Liver (tissue), 9 donors: ENCODE results near the gene CAV1. TPM values are rescaled to one million over a fixed set of nuclear protein-coding genes. Genes with fewer than 3 reads are reported as not detected.

ENCODE experiments used
- DNase-seq: peaks from one replicate; pipeline ENCODE4 v3.0.0-alpha.2; 2017; ENCODE audit warnings: low spot score
- H3K27ac ChIP-seq, 2 donors: one replicate each; pipeline ENCODE4 v1.7.0; 2013; ENCODE audit warnings: inconsistent platforms in 2 of 2, low read length in 2 of 2, control low read depth in 1 of 2, low read depth in 1 of 2, mild to moderate bottlenecking in 1 of 2
- H3K27me3 ChIP-seq, 4 donors: one replicate each; pipeline versions ENCODE4 v1.6.1 to v1.7.0; 2013; ENCODE audit warnings: low read length in 3 of 4, inconsistent platforms in 1 of 4, mild to moderate bottlenecking in 1 of 4, moderate library complexity in 1 of 4; ENCODE audit not compliant: control insufficient read depth in 4 of 4, insufficient read depth in 4 of 4
- H3K36me3 ChIP-seq, 4 donors: one replicate each; pipeline versions ENCODE4 v1.6.1 to v1.7.0; 2013; ENCODE audit warnings: low read length in 3 of 4, mild to moderate bottlenecking in 3 of 4, low read depth in 1 of 4, moderate library complexity in 1 of 4; ENCODE audit not compliant: control insufficient read depth in 4 of 4, insufficient read depth in 3 of 4
- H3K4me1 ChIP-seq, 4 donors: one replicate each; pipeline versions ENCODE4 v1.6.1 to v1.7.0; 2013; ENCODE audit warnings: low read length in 3 of 4, mild to moderate bottlenecking in 3 of 4, moderate library complexity in 1 of 4; ENCODE audit not compliant: control insufficient read depth in 4 of 4, insufficient read depth in 4 of 4
- H3K4me3 ChIP-seq, 3 donors: one replicate each; pipeline versions ENCODE4 v1.6.1 to v1.7.0; 2013; ENCODE audit warnings: low read length in 3 of 3, control low read depth in 1 of 3, low read depth in 1 of 3, mild to moderate bottlenecking in 1 of 3
- H3K9ac ChIP-seq, 2 donors: one replicate each; pipeline ENCODE4 v1.7.0; 2013; ENCODE audit warnings: low read length in 2 of 2, mild to moderate bottlenecking in 2 of 2, moderate library complexity in 2 of 2, control low read depth in 1 of 2, low read depth in 1 of 2
- H3K9me3 ChIP-seq, 4 donors: one replicate each; pipeline versions ENCODE4 v1.6.1 to v1.7.0; 2013; ENCODE audit warnings: low read length in 3 of 4; ENCODE audit not compliant: control insufficient read depth in 4 of 4
- ATF3 ChIP-seq: IDR thresholded peaks from 2 replicates; pipeline ENCODE4 v1.6.1; 2016; ENCODE audit warnings: antibody characterized with exemption
- EGR1 ChIP-seq, 2 donors: IDR thresholded peaks; 2 replicates each; pipeline ENCODE4 v1.6.1; 2016 to 2018; ENCODE audit warnings: antibody characterized with exemption in 2 of 2, low read depth in 2 of 2
- FOXA1 ChIP-seq: IDR thresholded peaks from 2 replicates; pipeline ENCODE4 v1.6.1; 2016; ENCODE audit warnings: antibody characterized with exemption
- FOXA2 ChIP-seq: IDR thresholded peaks from 2 replicates; pipeline ENCODE4 v1.6.1; 2016; ENCODE audit warnings: antibody characterized with exemption
- GABPA ChIP-seq, 2 donors: IDR thresholded peaks in 1 of 2; conservative IDR thresholded peaks in 1 of 2; 2 replicates each; pipeline ENCODE4 v1.6.1; 2016; ENCODE audit warnings: antibody characterized with exemption in 2 of 2, mild to moderate bottlenecking in 1 of 2, moderate library complexity in 1 of 2
- HNF4A ChIP-seq, 2 donors: conservative IDR thresholded peaks; 2 replicates each; pipeline ENCODE4 v1.6.1; 2016; ENCODE audit warnings: antibody characterized with exemption in 2 of 2, mild to moderate bottlenecking in 2 of 2
- HNF4G ChIP-seq: IDR thresholded peaks from 2 replicates; pipeline ENCODE4 v1.6.1; 2016; ENCODE audit warnings: antibody characterized with exemption
- JUND ChIP-seq, 2 donors: IDR thresholded peaks; 2 replicates each; pipeline ENCODE4 v1.6.1; 2016; ENCODE audit warnings: antibody characterized with exemption in 2 of 2
- MAX ChIP-seq: IDR thresholded peaks from 2 replicates; pipeline ENCODE4 v1.6.1; 2016; ENCODE audit warnings: antibody characterized with exemption
- NR2F2 ChIP-seq: IDR thresholded peaks from 2 replicates; pipeline ENCODE4 v1.6.1; 2016; ENCODE audit warnings: antibody characterized with exemption
- RAD21 ChIP-seq, 2 donors: IDR thresholded peaks; 2 replicates each; pipeline ENCODE4 v1.6.1; 2016; ENCODE audit warnings: antibody characterized with exemption in 2 of 2, mild to moderate bottlenecking in 2 of 2
- REST ChIP-seq: IDR thresholded peaks from 2 replicates; pipeline ENCODE4 v1.6.1; 2016; ENCODE audit warnings: antibody characterized with exemption, mild to moderate bottlenecking
- RXRA ChIP-seq, 2 donors: IDR thresholded peaks; 2 replicates each; pipeline ENCODE4 v1.6.1; 2017 to 2018; ENCODE audit warnings: antibody characterized with exemption in 2 of 2, mild to moderate bottlenecking in 1 of 2
- SP1 ChIP-seq: IDR thresholded peaks from 2 replicates; pipeline ENCODE4 v1.6.1; 2018; ENCODE audit warnings: antibody characterized with exemption, mild to moderate bottlenecking
- TAF1 ChIP-seq: conservative IDR thresholded peaks from 2 replicates; pipeline ENCODE4 v1.6.1; 2016; ENCODE audit warnings: antibody characterized with exemption, mild to moderate bottlenecking
- YY1 ChIP-seq: IDR thresholded peaks from 2 replicates; pipeline ENCODE4 v1.6.1; 2016; ENCODE audit warnings: antibody characterized with exemption, mild to moderate bottlenecking
- WGBS: extraction: QIAGEN DNeasy Blood & Tissue Kit; methylation state at CpG from one replicate; pipeline ENCODE4 v1.1.7; 2013; 5-methylcytosine and 5-hydroxymethylcytosine counted together
- polyA plus RNA-seq, 2 donors: library from polyadenylated mRNA; stranded (reverse) in 1 of 2; unstranded in 1 of 2; fragments of 200-250 nt in 1 of 2; fragments of >200 nt in 1 of 2; fragmentation: Nextera tagmentation in 1 of 2; extraction: Ambion mirVana in 1 of 2; gene quantifications; one replicate each; pipeline versions ENCODE4 v1.2.1 to v1.2.3, GENCODE V29; 2013 to 2015
- total RNA-seq, 2 donors: library from RNA; depleted of rRNA; stranded (reverse); fragments of >200 nt; gene quantifications; one replicate each; pipeline ENCODE4 v1.2.3, GENCODE V29; 2014
- TF ChIP-seq, protein P1 (sequence below): IDR thresholded peaks from 2 replicates; pipeline ENCODE4 v1.6.1; 2016; ENCODE audit warnings: antibody characterized with exemption
- TF ChIP-seq, protein P2 (sequence below): fragments of 150-350 bp; IDR thresholded peaks from 2 replicates; pipeline ENCODE4 v1.5.1; 2017; ENCODE audit warnings: improper control_type of control experiment, low read depth, low read length; ENCODE audit not compliant: missing input control
- donor health status: healthy.
- donor health status: healthy.
- donor health status: healthy.
- donor health status: healthy.
- donor health status: healthy.

CAV1 gene
- total and polyA plus RNA-seq, 4 donors: 9.9 to 13.4 (median 11.6) TPM

DNA sequence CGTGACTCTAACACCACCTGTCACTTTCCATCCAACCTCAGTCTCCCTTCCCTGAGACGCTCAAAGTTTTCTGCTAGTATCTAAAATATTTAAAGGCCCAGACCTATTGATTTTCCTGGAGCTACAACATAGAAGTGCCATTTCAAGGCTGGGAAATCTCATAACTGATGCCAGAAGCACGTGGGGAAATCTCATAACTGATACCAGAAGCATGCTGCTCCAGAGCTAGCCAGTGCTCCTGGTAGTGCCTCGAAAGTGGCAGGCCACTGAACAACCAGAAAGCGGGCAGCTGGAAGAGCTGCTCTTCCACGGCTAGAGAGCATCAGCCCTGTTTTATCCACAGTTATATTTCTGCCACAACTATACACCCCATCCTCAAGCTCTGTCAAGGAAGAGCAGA is 72.5 kb downstream of the CAV1 start (continued):
- TF ChIP-seq GABPA (IDR thresholded peaks at IDR 0.05 in 1 of 2, conservative IDR thresholded peaks at IDR 0.05 in 1 of 2): no peak

DNA sequence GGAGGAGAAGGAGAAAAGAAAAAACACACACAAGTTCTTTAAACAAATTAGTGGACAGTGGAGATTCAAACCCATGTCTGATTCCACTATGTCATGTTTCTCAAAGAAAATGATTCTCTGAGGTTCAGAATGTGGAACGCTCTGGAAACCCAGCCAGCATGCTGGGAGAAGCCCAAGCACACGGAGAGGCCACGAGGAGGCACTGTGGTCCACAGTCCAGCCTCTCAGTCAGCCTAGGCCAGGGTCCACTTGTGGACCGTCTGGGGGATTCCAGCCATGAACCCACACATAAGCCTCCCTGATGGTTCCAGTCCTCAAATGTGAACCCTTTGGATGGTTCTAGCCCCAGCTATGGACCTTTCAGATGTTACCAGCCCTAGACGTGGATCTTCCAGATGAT is 73.4 kb downstream of the CAV1 start:
- no peaks in the 10 kb centered on the region for H3K36me3 ChIP-seq
- no peaks in the 10 kb centered on the region for H3K27me3 ChIP-seq
- WGBS: 49% methylated on average over 5 of the region's 5 CpGs
- H3K9ac ChIP-seq: no peak overlapping the region
- H3K4me3 ChIP-seq: no peak overlapping the region
- H3K9me3 ChIP-seq: no peaks in the 10 kb centered on the region
- peaks cover 0 to 4% (median 0%) of the 10 kb centered on the region in 4 donors for H3K4me1 ChIP-seq
- DNase-seq: no peak
- no peak overlapping the region for H3K27ac ChIP-seq
- TF ChIP-seq SP1 (no peak), MAX (peak; percentile 68), YY1 (no peak), EGR1 (IDR thresholded peaks at IDR 0.05; ENCODE audit: low read depth in 2 of 2) (no peak), RXRA (IDR thresholded peaks at IDR 0.05) (no peak), REST (no peak), RAD21 (IDR thresholded peaks at IDR 0.05) (peak; percentile 83 to 86), ATF3 (no peak), JUND (IDR thresholded peaks at IDR 0.05) (no peak), FOXA2 (no peak), NR2F2 (no peak), HNF4A (conservative IDR thresholded peaks at IDR 0.05) (peak; percentile 80 to 91), TAF1 (no peak), HNF4G (peak; percentile 52), GABPA (IDR thresholded peaks at IDR 0.05 in 1 of 2, conservative IDR thresholded peaks at IDR 0.05 in 1 of 2) (no peak), FOXA1 (no peak)
- TF ChIP-seq, protein P1, sequence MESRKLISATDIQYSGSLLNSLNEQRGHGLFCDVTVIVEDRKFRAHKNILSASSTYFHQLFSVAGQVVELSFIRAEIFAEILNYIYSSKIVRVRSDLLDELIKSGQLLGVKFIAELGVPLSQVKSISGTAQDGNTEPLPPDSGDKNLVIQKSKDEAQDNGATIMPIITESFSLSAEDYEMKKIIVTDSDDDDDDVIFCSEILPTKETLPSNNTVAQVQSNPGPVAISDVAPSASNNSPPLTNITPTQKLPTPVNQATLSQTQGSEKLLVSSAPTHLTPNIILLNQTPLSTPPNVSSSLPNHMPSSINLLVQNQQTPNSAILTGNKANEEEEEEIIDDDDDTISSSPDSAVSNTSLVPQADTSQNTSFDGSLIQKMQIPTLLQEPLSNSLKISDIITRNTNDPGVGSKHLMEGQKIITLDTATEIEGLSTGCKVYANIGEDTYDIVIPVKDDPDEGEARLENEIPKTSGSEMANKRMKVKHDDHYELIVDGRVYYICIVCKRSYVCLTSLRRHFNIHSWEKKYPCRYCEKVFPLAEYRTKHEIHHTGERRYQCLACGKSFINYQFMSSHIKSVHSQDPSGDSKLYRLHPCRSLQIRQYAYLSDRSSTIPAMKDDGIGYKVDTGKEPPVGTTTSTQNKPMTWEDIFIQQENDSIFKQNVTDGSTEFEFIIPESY: no peak
- TF ChIP-seq, protein P2, sequence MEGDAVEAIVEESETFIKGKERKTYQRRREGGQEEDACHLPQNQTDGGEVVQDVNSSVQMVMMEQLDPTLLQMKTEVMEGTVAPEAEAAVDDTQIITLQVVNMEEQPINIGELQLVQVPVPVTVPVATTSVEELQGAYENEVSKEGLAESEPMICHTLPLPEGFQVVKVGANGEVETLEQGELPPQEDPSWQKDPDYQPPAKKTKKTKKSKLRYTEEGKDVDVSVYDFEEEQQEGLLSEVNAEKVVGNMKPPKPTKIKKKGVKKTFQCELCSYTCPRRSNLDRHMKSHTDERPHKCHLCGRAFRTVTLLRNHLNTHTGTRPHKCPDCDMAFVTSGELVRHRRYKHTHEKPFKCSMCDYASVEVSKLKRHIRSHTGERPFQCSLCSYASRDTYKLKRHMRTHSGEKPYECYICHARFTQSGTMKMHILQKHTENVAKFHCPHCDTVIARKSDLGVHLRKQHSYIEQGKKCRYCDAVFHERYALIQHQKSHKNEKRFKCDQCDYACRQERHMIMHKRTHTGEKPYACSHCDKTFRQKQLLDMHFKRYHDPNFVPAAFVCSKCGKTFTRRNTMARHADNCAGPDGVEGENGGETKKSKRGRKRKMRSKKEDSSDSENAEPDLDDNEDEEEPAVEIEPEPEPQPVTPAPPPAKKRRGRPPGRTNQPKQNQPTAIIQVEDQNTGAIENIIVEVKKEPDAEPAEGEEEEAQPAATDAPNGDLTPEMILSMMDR: peak; percentile 49
